Cardiac septum (tissue), 1 donor: ENCODE data around the gene TOPORS. TPM values are rescaled to one million over a fixed set of nuclear protein-coding genes. Genes with fewer than 3 reads are reported as not detected.
A peak's percentile ranks its signal among the peaks of the same experiment; 100 is the strongest.
"Not testable (repeated sequence)": the region's sequence is repeated elsewhere in the genome, so short reads cannot be mapped to it uniquely, and the experiment has no call there.

Experiments
- DNase-seq: peaks from one replicate; pipeline ENCODE4 v3.0.0-alpha.2; 2020; ENCODE audit warnings: low spot score
- intact Hi-C: fragments of 100-400 bp; cut with DNase I; formaldehyde crosslinking; loops from one replicate; pipeline ENCODE4 v1.14.0; 2022
- long read RNA-seq: library from polyadenylated mRNA; unstranded; transcript quantifications from one replicate; pipeline ENCODE4 v2.0.0, GENCODE V29; 2021
- total RNA-seq: library from RNA; stranded (reverse); fragmentation: NEBNext Ultra II Directional; extraction: Animal tissue kit (Norgen Biotek cat#: 25700); gene quantifications from one replicate; pipeline ENCODE4 v1.2.1, GENCODE V29; 2021
- donor health status: DM: no; HTN: no; CAD: no.

TOPORS gene
- total RNA-seq = 8.5 TPM
- long read RNA-seq, full-length matches to known transcripts = 10 of 16 reads
- long read RNA-seq, partial matches to known transcripts = 4 of 16 reads
- long read RNA-seq, other reads (novel, unspliced or antisense) = 2 of 16 reads

DNA sequence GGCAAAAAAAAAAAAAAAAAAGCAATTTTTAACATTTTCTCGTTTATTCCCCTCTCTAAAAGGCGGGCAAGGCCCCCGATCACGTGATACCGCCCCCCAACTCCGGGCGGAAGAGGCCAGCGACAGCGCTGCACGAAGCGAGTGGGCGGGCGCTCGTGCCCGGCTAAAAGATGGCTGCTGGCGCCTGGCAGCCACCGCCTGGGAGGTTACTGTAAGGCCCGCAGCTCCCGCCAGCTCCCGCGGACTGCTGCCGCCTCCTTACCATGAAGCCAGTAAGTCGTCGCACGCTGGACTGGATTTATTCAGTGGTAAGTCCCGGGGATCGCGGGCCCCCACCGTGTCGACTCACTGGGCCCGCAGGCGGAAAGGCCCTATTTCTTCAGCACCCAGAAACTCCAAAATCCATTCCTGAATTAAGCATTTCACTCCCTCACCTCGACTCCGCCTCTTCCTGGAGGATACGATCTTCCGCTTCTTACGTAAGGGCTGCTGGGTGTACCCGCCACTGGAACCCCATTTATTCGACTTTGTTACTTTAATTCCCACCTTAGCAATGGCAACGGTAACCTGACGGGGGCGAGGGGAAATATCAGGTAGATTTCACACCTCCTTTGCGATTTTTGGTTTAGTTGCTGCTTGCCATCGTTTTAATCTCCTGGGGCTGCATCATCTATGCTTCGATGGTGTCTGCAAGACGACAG, at the start of gene TOPORS, which contains the start of gene SMIM27:
TSS of gene TOPORS (minus strand) at position 415 of the 701 bp plus-strand sequence. CDS start at position 265, 150 bp downstream.
TSS of gene SMIM27 (plus strand) at position 156 of the 701 bp plus-strand sequence. CDS start at position 264, 108 bp downstream.
- peak; percentile 95 for DNase-seq
- intact Hi-C loops = loop anchor here (1.0 kb wide), 1 partner anchor 20 kb away; no protein-coding TSS in a partner anchor

DNA sequence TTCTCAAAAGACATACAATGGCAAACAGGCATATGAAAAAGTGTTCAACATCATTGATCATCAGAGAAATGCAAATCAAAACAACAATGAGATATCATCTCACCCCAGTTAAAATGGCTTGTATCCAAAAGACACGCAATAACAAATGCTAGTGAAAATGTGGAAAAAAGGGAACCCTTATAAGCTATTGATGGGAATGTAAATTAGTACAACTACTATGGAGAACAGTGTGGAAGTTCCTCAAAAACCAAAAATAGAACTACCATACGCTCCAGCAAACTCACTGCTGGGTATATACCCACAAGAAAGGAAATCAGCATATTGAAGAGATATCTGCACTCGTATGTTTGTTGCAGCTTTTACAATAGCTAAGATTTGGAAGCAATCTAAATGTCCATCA, 46.6 kb upstream of the TOPORS start:
- DNase-seq, intact Hi-C loops: not testable (repeated sequence)

DNA sequence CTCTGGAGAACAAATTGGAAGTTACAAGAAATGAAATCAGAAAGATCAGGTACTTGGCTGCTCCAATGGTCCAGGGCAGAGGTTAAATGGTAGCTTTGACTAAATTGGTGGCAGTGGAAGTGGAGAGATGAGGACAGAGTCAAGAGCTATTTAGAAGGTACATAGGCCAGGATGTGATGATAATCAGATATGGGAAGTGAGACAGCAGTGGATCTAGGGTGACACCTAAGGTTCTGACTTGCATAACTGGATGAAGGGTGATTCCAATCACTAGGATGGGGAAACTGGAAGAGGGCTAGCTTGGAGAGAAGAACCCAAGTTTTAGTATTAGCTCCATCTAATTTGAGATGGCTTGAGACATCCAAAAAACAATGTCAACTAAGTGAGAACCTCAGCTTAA, 44.5 kb upstream of the TOPORS start:
- intact Hi-C loops = no loop called here
- DNase-seq = no peak

GRCh38 chr9:32596096-32596865, 43.9 kb upstream of the TOPORS start:
- no peak for DNase-seq
- intact Hi-C loops = no loop called here

- no peak for DNase-seq
- intact Hi-C loops = no loop called here
These were observed 38.5 kb upstream of the TOPORS start for GRCh38 chr9:32590898-32591297.

GRCh38 chr9:32590476-32590875, 38.1 kb upstream of the TOPORS start:
- intact Hi-C loops = no loop called here
- DNase-seq = no peak

DNA sequence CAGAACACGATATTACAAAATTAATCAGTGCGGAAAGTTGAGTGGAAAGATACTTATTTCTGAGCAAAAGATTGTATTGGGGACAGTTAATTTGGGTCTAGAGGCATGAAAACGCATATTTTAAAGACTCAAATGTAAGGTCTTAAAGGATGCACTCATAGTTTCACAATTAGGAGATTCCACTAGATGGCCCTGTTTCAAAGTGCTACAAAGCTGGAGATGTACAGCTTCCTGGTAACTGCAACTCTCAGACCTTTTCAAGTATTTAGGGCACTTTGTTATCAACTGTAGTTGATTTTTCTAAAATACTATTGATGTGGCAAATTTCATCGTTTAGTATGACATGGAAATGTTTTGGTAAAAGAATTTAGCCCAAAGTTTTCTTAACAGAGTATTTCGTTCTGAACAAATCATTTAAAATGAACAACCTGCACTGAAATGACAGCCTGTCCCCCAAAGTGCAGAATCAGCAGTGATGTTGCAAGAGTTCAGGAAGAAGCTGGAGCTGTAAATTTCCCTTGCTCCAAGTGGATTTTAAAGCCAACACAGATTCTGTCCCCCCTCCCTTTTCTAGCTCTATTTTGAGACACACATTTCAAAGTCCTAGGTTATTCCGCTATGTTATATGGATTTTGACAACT, 36.8 kb upstream of the TOPORS start:
- no peak for DNase-seq
- intact Hi-C loops = no loop called here

DNA sequence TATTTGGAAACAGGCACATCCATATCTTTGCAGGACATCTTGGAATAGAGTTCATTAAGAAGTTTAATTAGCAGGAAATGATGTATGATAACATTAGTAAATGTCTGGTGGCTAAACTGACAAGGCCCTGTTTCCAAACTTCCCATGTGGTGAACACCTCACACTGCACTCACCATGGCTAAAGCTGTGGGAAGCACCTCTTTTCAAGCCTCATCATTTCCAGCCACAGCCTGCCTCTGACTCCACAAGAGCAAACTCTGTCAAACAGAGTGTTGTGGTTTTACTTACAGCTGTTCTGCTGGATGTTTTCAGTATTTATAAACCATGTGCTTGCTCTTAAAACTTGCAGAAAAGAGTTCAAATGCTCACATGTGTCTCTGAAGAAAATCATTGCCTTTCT, 35.5 kb upstream of the TOPORS start:
- intact Hi-C loops = no loop called here
- DNase-seq = no peak

DNA sequence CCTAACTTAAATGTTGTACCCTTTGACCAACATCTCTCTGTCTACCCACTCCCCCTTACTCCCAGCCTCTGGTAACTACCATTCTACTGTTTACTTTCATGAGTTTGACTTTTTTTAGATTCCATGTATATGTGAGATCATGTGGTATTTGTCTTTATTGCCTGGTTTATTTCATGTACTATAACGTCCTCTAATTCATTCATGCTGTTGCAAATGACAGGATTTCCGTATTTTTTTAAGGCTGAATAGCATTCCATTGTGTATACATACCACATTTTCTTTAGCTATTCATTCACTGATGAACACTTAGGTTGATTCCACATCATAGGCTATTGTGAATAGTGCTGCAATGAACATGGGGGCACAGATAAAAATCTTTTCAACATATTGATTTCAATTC, 32.4 kb upstream of the TOPORS start:
- no peak for DNase-seq
- intact Hi-C loops = no loop called here

DNA sequence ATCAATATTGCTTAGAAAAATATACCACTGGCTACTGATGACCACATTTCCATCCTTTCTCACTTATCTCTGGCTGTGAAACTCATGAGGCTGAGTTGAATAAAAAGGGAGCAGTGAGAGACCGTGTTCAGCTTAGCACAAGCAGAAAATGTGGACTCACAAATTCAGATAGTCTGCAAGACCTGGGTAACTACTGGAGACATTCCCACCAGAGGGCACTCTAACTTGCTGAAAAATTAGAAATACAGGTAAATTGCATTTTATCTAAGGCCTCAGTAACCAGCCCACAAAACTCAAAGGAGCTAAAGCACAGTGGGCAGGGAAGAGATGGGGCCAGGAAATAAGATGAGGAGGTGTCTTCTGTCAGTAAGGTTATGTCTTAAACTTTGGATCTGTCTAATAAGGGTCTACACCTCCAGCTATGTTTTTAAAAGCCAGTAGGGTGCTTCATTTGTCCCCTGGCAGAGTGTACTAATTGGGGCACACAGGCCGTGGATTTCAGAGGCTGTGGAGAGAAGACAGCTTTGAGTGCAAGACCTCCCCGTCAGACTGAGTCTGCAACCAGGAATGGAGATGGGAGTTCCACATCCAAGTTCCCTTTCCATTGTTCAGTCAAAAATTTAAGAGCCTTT, 29.2 kb upstream of the TOPORS start:
- no peak for DNase-seq
- intact Hi-C loops = loop anchor here (2.0 kb wide), 1 partner anchor 385 kb away; no protein-coding TSS in a partner anchor

- intact Hi-C loops = no loop called here
- no peak for DNase-seq
These were observed 28.4 kb upstream of the TOPORS start for GRCh38 chr9:32580631-32581300.

DNA sequence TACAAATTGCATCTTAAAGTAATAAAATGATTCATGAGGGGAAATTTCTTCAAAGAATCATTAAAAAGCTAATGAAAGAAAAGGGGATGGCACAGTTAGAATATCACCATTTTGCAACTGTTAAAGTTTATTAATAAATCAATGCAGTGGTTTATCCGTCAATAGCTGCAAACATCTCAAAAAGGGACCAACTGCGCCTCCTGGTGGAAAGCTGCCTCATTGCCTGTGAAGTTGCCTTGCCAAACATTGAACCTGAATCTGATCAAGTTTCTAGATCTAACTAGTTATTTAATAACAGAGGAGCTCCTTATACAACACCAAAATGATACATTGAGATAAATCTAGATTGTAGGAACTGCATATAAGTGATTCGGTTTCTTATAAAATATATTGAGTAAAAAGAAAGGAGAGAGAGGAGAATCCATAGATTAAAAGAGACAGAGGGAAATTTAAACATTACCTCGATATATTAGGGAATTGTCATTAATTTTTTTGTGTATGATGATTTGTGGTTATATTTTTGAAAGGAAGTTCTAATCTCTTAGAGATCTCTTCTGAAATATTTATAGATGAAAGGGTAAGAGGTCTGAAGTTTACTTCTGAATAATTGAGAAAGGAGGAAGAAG, 27.4 kb upstream of the TOPORS start:
- no peak for DNase-seq
- intact Hi-C loops = no loop called here

DNA sequence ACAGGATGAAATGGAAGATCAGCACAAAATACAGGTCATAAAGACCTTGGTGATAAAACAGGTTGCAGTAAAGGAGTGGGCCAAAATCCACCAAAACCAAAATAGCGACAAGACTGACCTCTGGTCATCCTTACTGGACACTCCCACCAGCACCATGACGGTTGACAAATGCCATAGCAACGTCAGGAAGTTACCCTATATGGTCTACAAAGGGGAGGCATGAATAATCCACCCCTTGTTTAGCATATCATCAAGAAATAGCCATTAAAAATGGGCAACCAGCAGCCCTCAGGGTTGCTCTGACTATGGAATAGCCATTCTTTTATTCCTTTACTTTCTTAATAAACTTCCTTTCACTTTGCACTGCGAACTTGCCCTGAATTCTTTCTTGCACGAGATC, 26.6 kb upstream of the TOPORS start:
- DNase-seq = no peak
- intact Hi-C loops = no loop called here

- intact Hi-C loops = no loop called here
- no peak for DNase-seq
These were observed 24.9 kb upstream of the TOPORS start for GRCh38 chr9:32577316-32577715.

DNA sequence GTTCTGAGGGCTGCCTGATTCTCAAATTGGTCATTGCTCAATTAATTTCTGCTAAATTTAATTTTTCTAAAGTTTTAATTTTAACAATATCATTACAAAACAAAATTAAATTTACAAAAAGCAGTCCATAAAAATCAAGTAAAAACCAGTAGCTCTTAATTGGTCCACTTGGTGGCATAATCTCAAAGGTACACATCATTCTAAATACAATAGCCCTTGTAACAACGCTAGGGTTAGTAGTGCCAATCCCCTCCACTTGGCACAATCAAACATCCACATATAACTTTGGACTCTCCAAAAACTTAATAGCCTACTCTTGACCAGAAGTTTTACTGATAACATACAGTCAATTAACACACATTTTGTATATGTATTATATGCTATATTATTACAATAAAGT, 22.5 kb upstream of the TOPORS start:
- intact Hi-C loops = loop anchor here (2.0 to 5.0 kb wide), 2 partner anchors 50 to 193 kb away; partner anchors contain the start of gene ACO1

GRCh38 chr9:32573821-32574220, 21.4 kb upstream of the TOPORS start:
- intact Hi-C loops = loop anchor here (2.0 to 5.0 kb wide), 2 partner anchors 49 to 192 kb away; partner anchors contain the start of gene ACO1
- no peak for DNase-seq

More for the DNA sequence above, 22.5 kb upstream of the TOPORS start:
- DNase-seq = no peak

DNA sequence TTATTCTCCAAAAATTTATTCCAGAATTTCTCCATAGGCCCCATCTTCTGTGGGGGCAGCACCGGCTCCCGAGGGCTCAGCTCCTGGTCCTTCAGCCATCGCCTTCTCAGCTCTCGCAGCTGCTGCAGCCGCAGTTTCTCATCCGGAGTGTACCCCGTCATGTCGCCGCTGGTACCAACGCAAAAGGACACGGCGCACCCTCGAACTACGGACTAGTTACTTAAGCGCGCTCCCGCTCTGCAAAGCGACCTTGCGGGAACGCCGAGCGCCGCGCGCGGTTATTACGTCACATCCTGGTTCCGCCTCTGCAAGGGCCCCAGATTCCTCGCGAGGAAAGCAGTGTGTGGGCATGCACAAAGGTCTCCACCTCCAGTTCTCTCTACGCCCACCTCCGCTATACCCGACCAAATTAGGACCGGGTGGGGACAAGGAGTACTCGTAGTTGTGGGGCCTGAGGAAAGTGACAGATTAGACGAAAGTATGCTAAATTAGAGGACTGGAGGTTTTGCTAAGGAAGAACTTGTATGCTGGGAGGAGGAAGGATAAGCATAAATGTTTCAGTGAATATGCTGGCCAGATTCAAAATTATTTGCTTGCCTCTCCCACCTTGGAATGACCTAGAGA, 20.6 kb upstream of the TOPORS start, which contains the start of gene NDUFB6:
TSS of gene NDUFB6 (minus strand) at position 260 of the 624 bp plus-strand sequence. CDS start at position 161, 99 bp downstream.
- intact Hi-C loops = loop anchor here (1.0 to 5.0 kb wide), 2 partner anchors 21 to 191 kb away; partner anchors contain the start of genes ACO1, SMIM27 and TOPORS
- DNase-seq = peak; percentile 97
